ENCODE results near the gene ATL2. TPM values are rescaled to one million over a fixed set of nuclear protein-coding genes. Genes with fewer than 3 reads are reported as not detected.
"Not testable (repeated sequence)": the region's sequence is repeated elsewhere in the genome, so short reads cannot be mapped to it uniquely, and the experiment has no call there.

ATL2 gene
- total and polyA plus RNA-seq, 4 donors, result 7.5 to 52.8 (median 32.4) TPM

GRCh38 chr2:38415728-38416291 is 38.7 kb upstream of the ATL2 start:
- ATAC-seq (ENCODE audit: low FRiP score), result no peak

GRCh38 chr2:38415023-38415422 is 38.0 kb upstream of the ATL2 start:
- 62 to 87% methylated on average over 3 of the region's 3 CpGs for WGBS, 2 donors
- DNase-seq (no peak), ATAC-seq (ENCODE audit: low FRiP score) (no peak)
- Histone ChIP-seq H3K27ac (ENCODE audit: low read depth in 1 of 2, low read length in 2 of 2) (no peak overlapping the region), H3K27me3 (ENCODE audit: control insufficient read depth in 1 of 2, insufficient read depth in 2 of 2, low read length in 1 of 2) (no peaks in the 10 kb centered on the region), H3K4me1 (ENCODE audit: control insufficient read depth in 1 of 2, insufficient read depth in 2 of 2, low read length in 2 of 2) (no peaks in the 10 kb centered on the region), H3K9me3 (ENCODE audit: control insufficient read depth, low read length) (peaks cover 2% of the 10 kb centered on the region), H3K4me3 (ENCODE audit: low read length in 2 of 2) (no peak overlapping the region), H3K36me3 (ENCODE audit: control insufficient read depth in 1 of 2, insufficient read depth in 2 of 2, low read length in 1 of 2) (no peaks in the 10 kb centered on the region)
- intact Hi-C loops (cut with DNase I), result no loop called here

More at GRCh38 chr2:38415728-38416291, 38.7 kb upstream of the ATL2 start:
- WGBS, 2 donors, result 96 to 97% methylated on average over 4 of the region's 4 CpGs
- no peak overlapping the region for H3K4me3 ChIP-seq (ENCODE audit: low read length in 2 of 2)
- no peaks in the 10 kb centered on the region for H3K4me1 ChIP-seq (ENCODE audit: control insufficient read depth in 1 of 2, insufficient read depth in 2 of 2, low read length in 2 of 2)
- no peak for DNase-seq
- no peaks in the 10 kb centered on the region for H3K27me3 ChIP-seq (ENCODE audit: control insufficient read depth in 1 of 2, insufficient read depth in 2 of 2, low read length in 1 of 2)
- intact Hi-C loops (cut with DNase I), result no loop called here
- no peaks in the 10 kb centered on the region for H3K36me3 ChIP-seq (ENCODE audit: control insufficient read depth in 1 of 2, insufficient read depth in 2 of 2, low read length in 1 of 2)
- no peak overlapping the region for H3K27ac ChIP-seq (ENCODE audit: low read depth in 1 of 2, low read length in 2 of 2)
- peaks cover 2% of the 10 kb centered on the region for H3K9me3 ChIP-seq (ENCODE audit: control insufficient read depth, low read length)

DNA sequence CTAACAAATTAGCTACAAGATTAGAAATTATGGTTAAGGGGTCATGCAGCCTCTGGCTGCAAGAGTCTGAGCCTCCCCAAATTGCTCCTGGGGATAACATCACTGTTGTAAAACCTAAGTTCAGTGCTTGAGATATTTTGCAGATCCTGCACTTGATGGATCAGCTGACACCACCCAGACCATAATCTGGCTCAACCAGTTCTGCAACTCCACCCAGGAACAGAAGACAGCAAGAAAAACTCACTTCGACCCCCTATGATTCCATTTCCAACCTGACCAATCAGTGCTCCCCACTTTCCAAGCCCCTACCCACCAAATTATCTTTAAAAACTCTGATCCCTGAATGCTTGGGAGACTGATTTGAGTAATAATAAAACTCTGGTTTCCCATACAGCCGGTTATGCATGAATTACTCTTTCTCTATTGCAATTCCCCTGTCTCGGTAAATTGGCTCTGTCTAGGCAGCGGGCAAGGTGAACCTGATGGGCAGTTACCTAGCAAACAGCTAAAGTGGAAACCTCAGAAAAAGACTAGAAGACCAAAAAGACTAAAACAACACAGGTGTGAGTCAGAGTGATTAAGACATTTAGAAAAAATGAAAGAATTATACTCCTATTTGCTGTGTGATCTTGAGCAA is 35.3 kb upstream of the ATL2 start:
- H3K4me3 ChIP-seq (ENCODE audit: low read length in 2 of 2); H3K27me3 ChIP-seq (ENCODE audit: control insufficient read depth in 1 of 2, insufficient read depth in 2 of 2, low read length in 1 of 2); H3K9me3 ChIP-seq (ENCODE audit: control insufficient read depth, low read length); ATAC-seq (ENCODE audit: low FRiP score); intact Hi-C loops (cut with DNase I); DNase-seq; H3K4me1 ChIP-seq (ENCODE audit: control insufficient read depth in 1 of 2, insufficient read depth in 2 of 2, low read length in 2 of 2); H3K36me3 ChIP-seq (ENCODE audit: control insufficient read depth in 1 of 2, insufficient read depth in 2 of 2, low read length in 1 of 2); H3K27ac ChIP-seq (ENCODE audit: low read depth in 1 of 2, low read length in 2 of 2): not testable (repeated sequence)
- WGBS, 2 donors, result 99% methylated on average over 4 of the region's 4 CpGs

DNA sequence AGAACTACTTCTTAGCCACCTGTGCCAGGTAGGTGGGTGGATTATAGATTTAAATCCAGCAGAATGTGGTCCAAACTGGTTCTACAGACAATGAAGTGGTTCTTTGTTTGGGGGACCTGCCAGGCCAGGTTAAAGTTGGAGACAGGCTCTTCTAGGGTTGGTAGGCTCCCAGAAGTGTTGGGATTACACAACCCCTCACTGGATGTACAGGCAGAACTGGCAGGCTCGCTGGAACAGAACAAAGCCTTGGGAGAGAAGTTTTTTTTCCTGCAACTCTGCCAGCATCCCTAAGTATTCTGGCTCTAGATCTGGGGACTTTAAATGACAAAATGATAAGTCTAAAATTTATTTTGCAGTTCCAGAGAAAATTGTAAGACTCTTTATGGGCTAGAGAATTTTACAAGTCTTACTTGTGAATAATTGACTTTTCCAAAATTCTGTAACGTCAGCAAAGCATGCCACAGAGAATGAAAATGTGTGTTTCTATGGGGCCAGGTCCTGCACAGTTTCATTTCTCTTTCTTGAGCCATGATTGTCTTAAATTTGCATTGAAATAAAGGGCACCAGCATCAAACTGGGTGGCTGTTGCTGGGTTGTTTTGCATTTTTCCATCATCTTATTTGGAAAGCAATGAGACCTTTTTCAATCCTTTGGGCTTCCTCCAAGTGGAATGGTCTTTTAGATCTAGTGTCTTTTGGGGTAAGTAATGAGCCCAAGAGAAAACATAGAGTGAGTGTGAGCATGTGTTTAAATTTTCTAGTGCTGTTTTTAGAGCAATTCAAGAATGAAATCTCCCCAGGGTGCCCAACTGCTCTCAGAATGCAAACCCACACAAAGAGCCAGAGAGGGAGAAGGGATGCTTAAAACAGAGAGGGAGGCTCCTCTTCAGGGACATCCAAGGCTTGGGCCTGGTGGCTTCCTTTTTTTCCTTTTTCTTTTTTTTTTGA is 32.4 kb upstream of the ATL2 start:
- Histone ChIP-seq H3K4me3 (ENCODE audit: low read length in 2 of 2) (no peak overlapping the region), H3K27me3 (ENCODE audit: control insufficient read depth in 1 of 2, insufficient read depth in 2 of 2, low read length in 1 of 2) (no peaks in the 10 kb centered on the region), H3K27ac (ENCODE audit: low read depth in 1 of 2, low read length in 2 of 2) (no peak overlapping the region), H3K36me3 (ENCODE audit: control insufficient read depth in 1 of 2, insufficient read depth in 2 of 2, low read length in 1 of 2) (no peaks in the 10 kb centered on the region), H3K9me3 (ENCODE audit: control insufficient read depth, low read length) (peaks cover 2% of the 10 kb centered on the region), H3K4me1 (ENCODE audit: control insufficient read depth in 1 of 2, insufficient read depth in 2 of 2, low read length in 2 of 2) (peaks cover 0 to 3% of the 10 kb centered on the region in 2 donors)
- intact Hi-C loops (cut with DNase I), result no loop called here
- peak; percentile 81 for ATAC-seq (ENCODE audit: low FRiP score)
- 2 to 4% methylated on average over 2 of the region's 2 CpGs for WGBS, 2 donors
- no peak for DNase-seq

- no peak for DNase-seq
- no peaks in the 10 kb centered on the region for H3K36me3 ChIP-seq (ENCODE audit: control insufficient read depth in 1 of 2, insufficient read depth in 2 of 2, low read length in 1 of 2)
- intact Hi-C loops (cut with DNase I), result no loop called here
These were observed 30.1 kb upstream of the ATL2 start for GRCh38 chr2:38407111-38407682.

DNA sequence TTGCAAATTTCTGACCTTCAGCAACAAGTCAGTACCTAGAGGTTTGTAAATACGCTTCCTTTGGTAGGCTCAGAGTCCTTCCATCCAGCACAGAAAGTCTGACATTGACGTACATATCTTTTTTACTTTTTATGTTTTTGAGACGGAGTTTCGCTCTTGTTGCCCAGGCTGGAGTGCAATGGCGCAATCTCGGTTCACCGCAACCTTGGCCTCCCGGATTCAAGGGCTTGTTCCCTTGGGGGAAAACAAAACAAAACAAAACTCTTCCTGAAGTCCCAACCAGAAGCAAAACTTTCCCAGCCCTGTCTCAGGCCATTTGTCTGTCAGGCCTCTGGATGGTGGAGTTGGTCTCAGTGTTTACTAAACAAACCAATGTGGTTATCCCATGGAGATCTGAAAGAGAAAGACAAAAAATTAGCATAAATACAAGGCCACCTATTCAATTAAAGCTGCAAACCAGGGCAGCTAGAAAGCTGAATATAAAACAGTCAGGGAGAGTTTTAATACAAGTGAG is 29.6 kb upstream of the ATL2 start:
- H3K4me1 ChIP-seq (ENCODE audit: control insufficient read depth in 1 of 2, insufficient read depth in 2 of 2, low read length in 2 of 2), result peaks cover 0 to 3% of the 10 kb centered on the region in 2 donors
- H3K36me3 ChIP-seq (ENCODE audit: control insufficient read depth in 1 of 2, insufficient read depth in 2 of 2, low read length in 1 of 2), result no peaks in the 10 kb centered on the region
- no peak overlapping the region for H3K27ac ChIP-seq (ENCODE audit: low read depth in 1 of 2, low read length in 2 of 2)
- DNase-seq, result no peak
- no peak for ATAC-seq (ENCODE audit: low FRiP score)
- no peaks in the 10 kb centered on the region for H3K9me3 ChIP-seq (ENCODE audit: control insufficient read depth, low read length)
- WGBS, 2 donors, result 90 to 92% methylated on average over 8 of the region's 8 CpGs
- intact Hi-C loops (cut with DNase I), result no loop called here
- H3K4me3 ChIP-seq (ENCODE audit: low read length in 2 of 2), result no peak overlapping the region
- no peaks in the 10 kb centered on the region for H3K27me3 ChIP-seq (ENCODE audit: control insufficient read depth in 1 of 2, insufficient read depth in 2 of 2, low read length in 1 of 2)

More at GRCh38 chr2:38407111-38407682, 30.1 kb upstream of the ATL2 start:
- H3K27me3 ChIP-seq (ENCODE audit: control insufficient read depth in 1 of 2, insufficient read depth in 2 of 2, low read length in 1 of 2), result no peaks in the 10 kb centered on the region
- H3K4me1 ChIP-seq (ENCODE audit: control insufficient read depth in 1 of 2, insufficient read depth in 2 of 2, low read length in 2 of 2), result peaks cover 0 to 3% of the 10 kb centered on the region in 2 donors
- no peak overlapping the region for H3K27ac ChIP-seq (ENCODE audit: low read depth in 1 of 2, low read length in 2 of 2)
- 90 to 93% methylated on average over 4 of the region's 4 CpGs for WGBS, 2 donors
- H3K4me3 ChIP-seq (ENCODE audit: low read length in 2 of 2), result no peak overlapping the region
- H3K9me3 ChIP-seq (ENCODE audit: control insufficient read depth, low read length), result no peaks in the 10 kb centered on the region
- ATAC-seq (ENCODE audit: low FRiP score), result peak; percentile 57

- DNase-seq, result no peak
- Histone ChIP-seq H3K9me3 (ENCODE audit: control insufficient read depth, low read length) (no peaks in the 10 kb centered on the region), H3K4me1 (ENCODE audit: control insufficient read depth in 1 of 2, insufficient read depth in 2 of 2, low read length in 2 of 2) (peaks cover 0 to 3% of the 10 kb centered on the region in 2 donors), H3K36me3 (ENCODE audit: control insufficient read depth in 1 of 2, insufficient read depth in 2 of 2, low read length in 1 of 2) (no peaks in the 10 kb centered on the region), H3K4me3 (ENCODE audit: low read length in 2 of 2) (no peak overlapping the region), H3K27me3 (ENCODE audit: control insufficient read depth in 1 of 2, insufficient read depth in 2 of 2, low read length in 1 of 2) (no peaks in the 10 kb centered on the region), H3K27ac (ENCODE audit: low read depth in 1 of 2, low read length in 2 of 2) (no peak overlapping the region)
- 90 to 98% methylated on average over 9 of the region's 9 CpGs for WGBS, 2 donors
- intact Hi-C loops (cut with DNase I), result no loop called here
- no peak for ATAC-seq (ENCODE audit: low FRiP score)
These were observed 29.0 kb upstream of the ATL2 start for GRCh38 chr2:38405917-38406596.

DNA sequence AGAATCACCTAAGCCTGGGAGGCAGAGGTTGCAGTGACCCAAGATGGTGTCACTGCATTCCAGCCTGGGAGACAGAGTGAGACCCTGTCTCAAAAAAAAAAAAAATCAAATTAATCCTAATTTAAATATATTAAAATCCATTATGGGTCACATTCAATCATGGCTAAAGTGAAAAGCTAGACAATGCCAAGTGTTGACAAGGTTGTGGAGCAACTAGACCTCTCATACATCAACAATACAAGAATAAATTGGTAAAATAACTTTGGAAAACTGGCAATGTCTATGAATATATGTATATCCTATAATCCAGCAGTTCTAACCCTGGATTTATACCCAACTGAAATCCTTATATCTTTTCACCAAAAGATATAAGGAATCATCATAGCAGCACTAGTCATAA is 23.4 kb upstream of the ATL2 start:
- Histone ChIP-seq H3K4me1 (ENCODE audit: control insufficient read depth in 1 of 2, insufficient read depth in 2 of 2, low read length in 2 of 2) (no peaks in the 10 kb centered on the region), H3K27me3 (ENCODE audit: control insufficient read depth in 1 of 2, insufficient read depth in 2 of 2, low read length in 1 of 2) (no peaks in the 10 kb centered on the region)

More for the DNA sequence above, 23.4 kb upstream of the ATL2 start:
- H3K27ac ChIP-seq (ENCODE audit: low read depth in 1 of 2, low read length in 2 of 2), result no peak overlapping the region
- H3K36me3 ChIP-seq (ENCODE audit: control insufficient read depth in 1 of 2, insufficient read depth in 2 of 2, low read length in 1 of 2), result no peaks in the 10 kb centered on the region
- H3K4me3 ChIP-seq (ENCODE audit: low read length in 2 of 2), result no peak overlapping the region
- intact Hi-C loops (cut with DNase I), result no loop called here
- DNase-seq (no peak), ATAC-seq (ENCODE audit: low FRiP score) (no peak)
- no peaks in the 10 kb centered on the region for H3K9me3 ChIP-seq (ENCODE audit: control insufficient read depth, low read length)

All from aorta (tissue), 5 donors.